Stimulated activated CD8-positive, alpha-beta memory T cell treated with anti-CD3 and anti-CD28 coated beads, Interleukin-15, amount 100 ng/mL, for 24 hours (primary cell): ENCODE results near the gene SPATA21.
"Not testable (repeated sequence)": the region's sequence is repeated elsewhere in the genome, so short reads cannot be mapped to it uniquely, and the experiment has no call there.

Source experiments
- DNase-seq: peaks from one replicate; pipeline ENCODE4 v3.0.0-alpha.2; 2020; ENCODE audit warnings: low read depth

The SPATA21 gene

DNA sequence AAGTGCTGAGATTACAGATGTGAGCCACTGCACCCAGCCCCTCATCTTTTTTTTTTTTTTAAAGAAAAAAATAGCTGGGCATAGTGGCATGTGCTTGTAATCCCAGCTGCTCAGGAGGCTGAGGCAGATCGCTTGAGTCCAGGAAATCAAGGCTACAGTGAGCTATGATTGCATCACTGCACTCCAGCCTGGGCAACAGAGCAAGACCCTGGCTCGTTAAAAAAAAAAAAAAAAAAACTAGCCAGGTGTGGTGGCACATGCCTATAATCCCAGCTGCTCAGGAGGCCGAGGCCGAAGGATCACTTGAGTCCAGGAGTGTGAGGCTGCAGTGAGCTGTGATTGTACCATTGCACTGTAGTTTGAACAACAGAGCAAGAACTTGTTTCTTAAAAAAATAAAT is 56.4 kb downstream of the SPATA21 start:
- no peak for DNase-seq

DNA sequence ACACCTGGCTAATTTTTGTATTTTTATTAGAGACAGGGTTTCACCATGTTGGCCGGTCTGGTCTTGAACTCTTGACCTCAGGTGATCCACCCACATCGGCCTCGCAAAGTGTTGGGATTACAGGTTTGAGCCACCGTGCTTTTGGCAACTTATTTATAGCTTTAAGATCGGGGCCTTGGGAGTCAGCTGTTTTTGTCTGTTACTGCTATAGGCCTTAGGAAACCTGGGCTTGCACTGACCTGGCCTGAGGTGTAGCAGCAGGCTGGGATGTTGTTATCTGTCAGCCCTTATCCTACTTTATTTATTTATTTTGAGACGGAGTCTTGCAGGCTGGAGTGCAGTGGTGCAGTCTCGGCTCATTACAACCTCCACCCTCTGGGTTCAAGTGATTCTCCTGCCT is 58.8 kb downstream of the SPATA21 start:
- no peak for DNase-seq

DNA sequence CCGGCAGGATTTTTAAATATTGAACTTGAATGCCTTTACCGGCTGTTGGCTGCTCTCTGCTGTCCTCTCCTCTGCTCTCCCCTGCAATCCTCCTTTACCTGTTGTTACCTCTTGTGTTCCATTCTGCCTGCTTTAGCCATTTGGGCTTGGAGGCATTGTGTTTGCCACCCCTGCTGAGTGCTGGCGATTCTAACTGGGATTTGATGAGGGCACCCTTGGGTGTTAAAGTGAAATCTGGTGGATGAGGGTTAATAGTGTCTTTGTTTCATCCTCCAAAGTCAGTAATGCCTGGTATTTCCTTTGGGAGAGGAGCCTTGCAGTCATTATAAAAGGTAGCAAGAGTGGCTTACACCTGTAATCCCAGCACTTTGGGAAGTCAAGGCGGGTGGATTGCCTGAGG is 60.3 kb downstream of the SPATA21 start:
- DNase-seq = no peak

DNA sequence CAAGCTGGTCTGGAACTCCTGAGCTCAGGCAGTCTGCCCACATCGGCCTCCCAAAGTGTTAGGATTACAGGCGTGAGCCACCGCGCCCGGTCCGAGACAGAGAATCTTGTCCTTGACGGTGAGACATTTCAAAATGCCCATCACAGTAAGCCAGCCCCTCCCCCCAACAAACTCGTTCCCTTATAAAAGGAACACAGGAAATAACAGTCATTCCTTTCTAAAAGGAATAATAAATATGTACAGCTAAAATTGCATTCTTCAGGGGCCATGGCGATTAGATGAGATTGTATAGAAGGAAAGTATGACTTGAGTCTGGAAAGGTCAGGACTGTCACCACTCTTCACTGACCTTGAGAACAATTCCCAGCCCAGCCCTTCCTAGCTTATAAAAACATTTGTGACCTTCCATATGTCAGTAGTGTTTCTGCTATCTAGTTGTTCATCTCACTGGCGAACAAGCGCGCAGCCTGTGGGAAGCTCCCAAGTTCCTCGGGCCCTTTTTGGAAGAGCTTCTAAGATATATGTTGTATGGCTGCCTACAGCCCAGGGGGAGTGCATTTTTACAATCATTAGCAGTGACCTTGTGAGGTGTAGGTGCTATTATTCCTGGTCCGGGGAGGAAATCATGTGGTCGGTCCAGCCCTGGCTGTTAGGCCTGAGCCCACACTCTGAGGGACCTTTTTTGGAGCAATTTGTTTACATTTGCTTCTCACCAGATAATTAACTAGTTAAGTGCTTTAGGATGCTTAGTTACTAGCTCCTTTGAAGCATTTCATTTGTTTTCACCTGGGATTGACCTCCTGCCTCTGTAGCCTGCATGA is 61.5 kb downstream of the SPATA21 start:
- DNase-seq = no peak

DNA sequence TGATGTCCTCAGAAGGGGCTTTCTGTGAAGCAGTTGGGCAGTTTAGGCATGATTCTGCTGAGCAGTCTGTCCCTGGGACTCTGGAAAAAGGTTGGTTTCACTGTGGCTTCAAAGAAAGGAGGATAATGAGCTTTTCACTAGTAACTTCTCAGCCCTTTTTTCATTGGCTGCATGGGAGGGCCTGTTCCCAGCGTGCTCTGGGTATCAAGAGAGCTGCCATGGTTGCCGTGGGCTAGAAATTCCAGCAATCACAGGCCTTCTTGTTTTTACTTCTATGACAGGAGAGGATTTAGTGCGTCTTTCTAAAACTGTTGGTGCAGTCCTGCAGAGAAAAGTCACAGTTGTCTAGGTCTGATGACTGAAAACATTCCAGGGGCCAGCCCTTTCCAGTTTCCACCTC is 63.0 kb downstream of the SPATA21 start:
- DNase-seq = no peak

DNA sequence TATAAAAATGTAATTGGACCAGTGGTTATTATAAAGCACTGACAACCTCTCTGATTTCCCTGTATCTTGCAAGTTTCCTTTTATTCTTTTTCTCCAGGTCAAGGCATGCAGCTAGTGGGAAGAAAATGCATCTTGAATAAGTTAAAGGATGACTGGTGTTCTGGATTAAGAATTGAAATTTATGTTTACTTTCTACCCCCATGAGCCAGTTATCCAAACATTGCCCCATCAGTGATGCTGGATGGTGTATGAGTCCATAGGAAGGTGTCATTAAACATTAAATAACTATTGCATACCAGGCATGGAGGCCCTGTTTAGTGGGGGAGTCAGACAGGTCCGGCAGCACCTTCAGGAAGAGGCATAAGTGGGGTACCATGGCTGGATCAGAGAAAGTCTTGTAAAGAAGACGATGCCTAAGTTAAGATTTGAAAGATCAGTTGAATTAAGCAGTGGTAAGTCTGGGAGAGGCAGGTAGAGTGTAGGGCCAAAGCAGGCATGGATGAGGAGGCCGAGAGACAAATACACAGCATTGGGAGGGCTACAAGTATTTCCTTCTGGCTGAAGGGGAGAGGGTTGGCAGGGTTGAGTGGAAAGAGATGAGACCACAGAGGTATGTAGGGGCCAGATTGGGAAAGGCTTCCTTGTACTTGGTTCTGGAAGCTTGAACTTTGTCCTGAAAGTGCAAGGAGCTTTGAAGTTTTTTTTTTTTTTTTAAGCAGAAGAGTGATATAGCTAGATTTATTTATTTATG is 64.5 kb downstream of the SPATA21 start:
- no peak for DNase-seq

DNA sequence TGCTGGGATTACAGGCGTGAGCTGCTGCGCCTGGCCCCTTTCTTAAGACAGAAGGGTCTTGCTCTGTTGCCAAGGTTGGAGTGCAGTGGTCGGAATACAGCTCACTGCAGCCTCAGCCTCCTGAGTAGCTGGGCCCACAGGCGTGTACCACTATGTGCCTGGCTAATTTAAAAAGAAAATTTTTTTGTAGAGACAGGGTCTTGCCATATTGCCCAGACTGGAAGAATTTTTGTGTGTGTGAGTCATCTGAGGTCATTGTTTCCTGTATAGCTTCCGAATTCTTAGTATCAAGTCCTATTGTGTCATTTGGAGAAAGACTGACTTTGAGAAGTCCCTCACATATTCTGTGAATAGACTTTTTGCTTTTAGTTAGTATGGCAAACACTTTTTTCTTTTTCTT is 65.5 kb downstream of the SPATA21 start:
- no peak for DNase-seq

DNA sequence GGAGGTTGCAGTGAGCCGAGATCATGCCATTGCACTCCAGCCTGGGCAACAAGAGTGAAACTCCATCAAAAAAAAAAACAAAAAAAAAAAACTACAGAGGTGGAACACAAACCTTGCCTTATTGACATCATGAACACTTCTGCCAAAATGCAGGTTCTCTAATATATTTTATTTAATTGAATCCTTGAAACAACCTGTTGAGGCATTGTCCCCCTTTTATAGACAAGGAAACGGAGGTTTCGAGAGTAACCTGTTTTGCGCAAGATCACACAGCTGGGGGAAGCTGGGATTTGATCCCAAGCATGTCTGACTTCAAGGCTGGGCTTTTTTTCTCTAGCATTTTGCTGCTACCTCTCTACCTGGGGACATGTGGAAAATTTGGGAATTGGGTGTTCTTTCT is 67.4 kb downstream of the SPATA21 start:
- DNase-seq = no peak

DNA sequence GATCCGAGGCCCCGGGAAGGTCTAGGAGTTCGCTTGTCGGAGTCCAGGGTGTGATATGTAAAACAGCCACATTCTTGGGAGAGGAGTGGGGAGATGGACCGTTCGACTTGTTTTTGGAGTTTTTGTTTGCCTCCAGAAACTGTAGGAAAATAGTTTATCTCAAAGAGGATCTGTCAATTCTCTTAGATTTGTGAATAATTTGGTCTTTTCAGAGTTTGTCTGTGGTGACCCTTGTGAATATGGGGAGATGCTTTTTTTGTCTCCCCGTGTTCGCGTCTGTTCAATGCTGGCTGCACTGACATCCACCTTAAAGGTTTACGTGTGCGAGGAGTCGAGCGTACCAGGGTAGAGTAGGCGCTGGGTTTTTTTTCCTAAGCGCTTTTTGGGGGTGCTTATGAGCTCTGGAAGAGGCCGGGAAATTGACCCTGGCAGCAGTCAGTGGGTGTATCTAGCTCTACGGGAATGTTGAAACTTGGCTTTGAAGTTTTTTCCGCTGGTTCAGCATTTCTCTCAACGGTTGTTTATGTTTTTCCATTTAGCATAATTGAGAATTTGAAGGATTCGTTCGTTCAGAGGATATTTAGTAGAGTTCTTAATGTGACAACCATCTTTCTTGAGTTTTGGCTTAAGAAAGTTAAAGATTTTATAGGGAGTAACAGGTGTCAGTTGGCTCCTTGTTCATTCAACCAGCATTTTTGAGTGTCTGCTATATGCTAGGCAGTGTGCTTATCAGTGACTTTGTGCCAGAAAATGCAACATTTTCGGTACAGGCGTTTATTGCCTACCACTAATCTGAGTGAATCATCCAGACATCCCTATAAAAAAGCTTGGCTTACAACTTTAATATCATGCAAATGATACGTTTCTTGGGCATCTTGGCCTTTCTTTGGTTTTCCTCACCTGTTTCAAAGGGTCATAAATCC is 69.0 kb downstream of the SPATA21 start:
- no peak for DNase-seq

DNA sequence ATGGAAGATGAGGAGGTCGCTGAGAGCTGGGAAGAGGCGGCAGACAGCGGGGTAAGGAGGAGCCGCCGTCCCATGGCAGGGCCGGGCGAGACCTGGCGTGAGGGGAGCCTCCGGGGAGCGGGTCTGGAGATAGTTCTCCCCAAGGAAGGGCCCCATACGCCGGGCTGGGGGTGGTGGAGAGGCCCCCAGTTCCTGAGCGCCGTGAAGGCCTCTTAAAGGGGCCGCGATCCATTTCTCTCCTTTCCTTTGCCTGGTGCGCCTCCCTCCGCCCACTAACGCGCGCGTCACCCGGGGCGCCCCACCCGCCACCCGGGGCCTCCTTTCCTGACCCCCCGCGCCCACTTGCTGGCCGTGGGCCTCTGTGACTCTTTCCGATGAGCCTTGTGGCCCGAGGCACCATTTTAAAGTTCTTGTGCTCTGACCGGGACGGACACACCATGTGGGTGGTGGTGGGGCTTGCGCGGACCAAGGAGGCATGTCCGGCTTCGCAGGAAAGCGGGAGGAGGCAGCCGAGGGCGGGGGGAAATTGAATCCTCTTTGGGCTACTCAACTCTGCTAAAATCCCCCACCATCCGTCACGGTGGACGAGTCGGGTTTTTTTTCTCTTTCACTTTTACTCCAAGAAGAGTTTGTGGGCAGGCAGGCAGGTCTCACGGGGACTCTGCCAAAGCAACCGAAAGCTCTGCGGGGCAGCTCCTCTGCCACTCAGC is 69.8 kb downstream of the SPATA21 start:
- peak; percentile 70 for DNase-seq

DNA sequence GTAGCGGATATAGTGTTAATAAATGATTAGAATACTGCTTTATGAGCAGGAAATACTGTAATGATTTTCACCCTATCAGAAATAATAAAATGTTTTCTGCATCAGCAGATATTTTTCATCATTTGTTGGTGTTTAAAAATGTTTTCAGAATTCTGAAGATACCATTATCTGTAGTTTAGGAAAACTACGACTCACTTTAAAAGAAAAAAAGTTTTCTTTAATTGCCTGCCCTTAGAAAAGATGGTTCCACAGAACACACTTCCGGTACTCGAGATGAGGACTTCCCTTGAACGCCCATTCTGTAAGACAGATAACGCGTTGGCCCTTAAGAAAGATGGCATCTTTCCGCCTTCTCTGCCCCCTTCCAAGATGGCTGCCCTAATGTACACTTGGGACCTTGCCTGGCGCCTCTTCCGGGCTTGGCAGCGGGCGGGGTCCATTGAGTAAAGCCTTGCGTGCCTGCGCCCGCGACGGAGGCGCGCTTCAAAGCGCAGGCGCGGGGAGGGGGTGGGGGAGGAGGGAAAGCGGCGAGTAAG is 70.4 kb downstream of the SPATA21 start, which contains the start of gene SZRD1:
Gene SZRD1 (plus strand): TSS at position 521 of the 536 bp plus-strand sequence. CDS start 16 bp downstream, outside the sequence.
- DNase-seq = peak; percentile 69

DNA sequence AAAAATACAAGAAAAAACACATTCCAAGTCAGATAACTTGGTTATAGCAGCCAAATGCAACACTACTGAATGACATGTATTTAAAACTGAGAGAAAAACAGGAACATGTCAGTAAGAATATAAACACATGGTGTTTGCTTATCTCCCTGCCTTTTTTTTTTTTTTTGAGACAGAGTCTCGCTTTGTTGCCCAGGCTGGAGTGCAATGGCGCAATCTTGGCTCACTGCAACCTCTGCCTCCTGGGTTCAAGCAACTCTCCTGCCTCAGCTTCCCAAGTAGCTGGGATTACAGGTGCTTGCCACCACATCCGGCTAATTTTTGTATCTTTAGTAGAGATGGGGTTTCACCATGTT is 72.1 kb downstream of the SPATA21 start:
- not testable (repeated sequence) for DNase-seq

DNA sequence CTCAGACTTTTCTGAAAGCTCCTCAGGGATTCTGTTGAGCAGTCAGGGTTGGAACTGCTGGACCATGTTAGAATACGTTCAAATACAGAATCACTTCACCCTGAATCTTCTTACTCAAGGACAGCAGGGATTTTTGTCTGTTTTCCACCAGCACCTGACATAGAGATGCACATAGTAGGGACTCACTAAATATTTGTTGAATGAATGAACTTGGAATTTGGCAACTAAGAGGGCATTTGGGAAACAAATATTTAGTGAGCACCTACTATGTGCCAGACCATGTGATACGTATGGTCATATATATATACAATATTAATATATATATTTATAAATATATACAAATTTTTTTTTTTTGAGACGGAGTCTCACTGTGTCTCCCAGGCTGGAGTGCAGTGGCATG is 80.4 kb downstream of the SPATA21 start:
- DNase-seq = no peak

DNA sequence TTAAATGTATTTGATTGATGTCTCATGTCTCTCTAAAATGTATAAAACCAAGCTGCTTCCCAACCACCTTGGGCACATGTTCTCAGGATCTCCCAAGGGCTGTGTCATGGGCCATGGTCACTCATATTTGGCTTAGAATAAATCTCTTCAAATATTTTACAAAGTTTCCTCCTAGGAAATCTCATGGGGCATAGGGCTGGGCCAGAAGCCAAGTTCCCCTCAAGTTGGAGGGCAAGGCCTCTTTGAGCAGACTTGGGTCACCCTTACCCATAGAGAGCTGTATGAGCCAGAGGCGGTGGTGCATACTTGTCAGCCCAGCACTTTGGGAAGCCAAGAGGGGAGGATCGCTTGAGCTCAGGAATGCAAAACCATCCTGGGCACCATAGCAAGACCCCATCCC is 82.6 kb downstream of the SPATA21 start:
- no peak for DNase-seq

DNA sequence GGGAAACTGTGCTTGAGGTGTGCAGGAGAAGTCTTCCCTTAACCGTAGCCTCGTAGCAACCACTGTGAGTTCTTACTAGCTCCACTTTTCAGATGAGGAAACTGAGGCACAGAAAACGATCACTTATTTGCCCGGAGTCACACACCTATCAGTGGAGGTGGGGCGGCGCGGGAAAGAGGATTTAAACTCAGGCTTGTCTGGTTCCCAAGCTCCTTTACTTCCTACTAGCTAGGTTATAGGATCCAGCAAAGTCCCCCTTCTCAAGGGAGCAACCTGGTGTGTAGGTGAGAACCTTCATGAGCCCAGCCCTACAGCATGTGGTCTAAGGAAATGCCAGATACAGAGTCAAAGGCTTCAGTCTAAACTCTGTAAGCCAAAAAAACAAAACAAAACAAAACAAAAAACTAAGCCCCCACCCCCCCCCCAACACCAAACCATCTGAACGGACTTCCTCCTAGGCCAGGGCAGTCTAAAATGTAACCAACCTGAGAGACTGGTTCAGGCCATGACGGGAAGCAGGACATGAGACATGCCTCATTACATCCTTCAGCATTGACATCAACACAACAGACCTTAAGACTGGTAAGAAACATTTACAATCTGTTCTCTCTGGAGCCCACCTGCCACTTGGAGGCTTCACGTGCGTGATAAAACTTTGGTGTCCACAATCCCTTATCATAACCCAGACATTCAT is 84.2 kb downstream of the SPATA21 start:
- no peak for DNase-seq

DNA sequence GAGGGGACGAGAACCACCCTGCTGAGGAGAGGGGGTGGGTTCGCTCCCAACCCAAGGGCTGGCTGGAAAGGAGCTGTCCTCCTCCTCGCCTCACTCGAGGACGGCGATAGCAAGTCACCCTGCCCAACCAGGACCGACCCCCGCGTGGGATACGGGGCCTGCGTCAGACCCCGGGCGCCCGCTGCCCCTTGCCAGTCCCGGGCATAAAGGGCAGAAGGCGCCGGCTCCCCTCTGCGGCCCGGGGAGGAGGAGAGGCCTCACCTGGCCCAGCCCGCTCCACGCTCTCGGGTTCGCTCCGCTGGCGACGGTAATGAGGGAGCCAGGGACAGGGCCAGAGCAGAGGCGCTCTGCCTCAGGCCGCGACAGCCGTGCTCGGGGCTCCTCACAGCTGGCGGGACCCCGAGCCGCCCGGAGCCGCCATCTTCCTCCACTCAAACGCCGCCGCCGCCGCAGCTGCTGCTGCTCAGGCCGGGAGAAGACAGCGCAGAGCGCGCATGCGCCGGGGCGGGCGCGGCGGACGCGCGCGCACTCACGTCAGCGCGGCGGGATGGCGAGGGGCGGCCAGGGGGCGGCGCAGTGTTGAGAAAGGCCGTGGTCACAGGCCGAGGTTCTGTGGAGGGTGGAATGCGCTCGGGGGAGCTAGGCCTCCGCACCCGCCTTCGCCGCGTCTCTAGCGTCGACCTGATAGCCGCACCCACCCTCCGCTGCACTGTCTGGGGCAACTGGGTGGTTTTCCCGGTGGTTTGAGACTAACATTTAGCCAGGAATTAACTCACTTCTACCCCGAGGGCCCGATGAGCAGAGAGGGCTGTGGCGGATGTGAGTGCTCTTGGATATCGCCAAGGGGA is 85.0 kb downstream of the SPATA21 start, which contains the start of gene FBXO42:
Gene FBXO42 (minus strand): TSS at position 487 of the 848 bp plus-strand sequence. CDS start 37,062 bp downstream, outside the sequence.
- DNase-seq = peak; percentile 85

DNA sequence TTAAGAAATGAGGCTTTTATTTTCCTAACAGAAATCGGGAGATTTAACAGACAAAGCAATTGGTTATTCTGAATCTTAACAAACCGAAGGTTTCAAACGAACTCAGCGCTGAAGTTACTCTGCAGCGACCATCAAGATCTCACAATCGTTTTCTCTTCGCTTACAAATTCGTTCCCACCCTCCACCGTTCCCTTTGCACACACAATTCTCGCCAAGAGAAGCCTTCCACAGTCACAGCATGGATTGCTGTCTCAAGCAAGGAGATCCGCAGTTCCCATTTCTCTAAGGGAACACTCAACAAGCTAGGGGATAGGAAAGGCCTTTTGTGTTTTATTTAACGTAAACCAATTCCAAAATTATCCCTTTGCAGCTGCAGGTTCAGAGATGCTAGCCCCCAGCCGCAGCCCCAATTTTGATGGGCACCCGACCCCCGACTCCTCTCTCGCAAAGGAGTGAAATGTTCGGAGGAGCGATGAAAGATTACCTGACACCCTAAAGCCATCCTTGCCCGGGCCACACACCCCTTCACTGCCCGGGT is 85.7 kb downstream of the SPATA21 start:
- no peak for DNase-seq

DNA sequence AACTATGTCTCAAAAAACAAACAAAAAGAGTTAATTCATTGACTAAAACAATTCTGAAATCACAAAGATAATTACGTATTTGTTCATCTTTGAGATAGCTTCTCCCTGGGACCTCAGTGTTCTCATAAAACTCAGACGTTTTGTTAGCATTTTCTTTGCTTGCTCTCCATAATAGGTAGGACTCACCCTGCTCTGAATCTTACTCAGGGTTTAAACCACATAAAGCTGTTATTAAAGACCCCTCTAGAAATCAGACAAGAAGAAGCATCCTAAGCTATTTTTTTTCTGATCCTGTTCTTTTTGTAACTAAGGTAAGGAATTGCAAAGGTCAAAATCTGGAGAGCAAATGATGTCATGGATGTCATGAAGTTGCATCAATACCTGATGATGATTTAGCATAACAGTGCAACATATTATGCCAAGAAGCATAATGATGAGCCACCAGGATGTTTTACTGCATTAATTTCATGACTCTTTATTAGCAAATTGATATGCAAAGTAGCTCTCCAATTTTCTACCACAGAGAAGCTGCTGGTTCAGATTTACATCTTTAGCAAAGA is 87.3 kb downstream of the SPATA21 start:
- no peak for DNase-seq
